A549 (cell line): ENCODE results near the gene GRM4. TPM values are rescaled to one million over a fixed set of nuclear protein-coding genes. Genes with fewer than 3 reads are reported as not detected.

ENCODE experiments used
- ATAC-seq, 2 experiments: fragments of 200-7000 bp in 1 of 2; fragments of >200 bp in 1 of 2; cut with Nextera tagmentation in 1 of 2; cut with Tn5 transposase in 1 of 2; 3 replicates each; pipeline versions ENCODE4 v1.8.0 to v1.9.1; 2018 to 2020; ENCODE audit warnings: mild to moderate bottlenecking in 1 of 2, moderate library complexity in 1 of 2
- CTCF ChIA-PET: fragments of 300-600 bp; sonication (Branson Sonifier 250); formaldehyde crosslinking; extraction: SDS; loops from one replicate; lab custom pipeline; 2021; ENCODE audit warnings: antibody characterized with exemption, inconsistent platforms; lab: Yijun Ruan, JAX
- POLR2A ChIA-PET: fragments of 350-600 bp; formaldehyde crosslinking; extraction: SDS; loops from one replicate; lab custom pipeline; 2021; ENCODE audit warnings: antibody characterized with exemption, inconsistent platforms; lab: Yijun Ruan, JAX
- DNase-seq, 2 experiments: peaks; one replicate each; pipeline versions ENCODE4 v3.0.0 to v3.0.0-alpha.2; 2011 to 2016; ENCODE audit warnings: low read depth in 1 of 2, low spot score in 1 of 2
- FAIRE-seq: peaks from 2 replicates; lab custom pipeline; 2011; peaks lifted over from hg19 to GRCh38; lab: Jason Lieb, UNC
- H3K27ac ChIP-seq, 2 experiments: fragments of >200 bp; sonication (Bioruptor Twin); formaldehyde crosslinking; 3 replicates each; pipeline ENCODE4 v1.5.1; 2016 to 2017
- H3K4me1 ChIP-seq: fragments of >200 bp; sonication (Bioruptor Twin); formaldehyde crosslinking; 3 replicates; pipeline ENCODE4 v1.6.1; 2016
- H3K4me2 ChIP-seq: fragments of >200 bp; sonication (Bioruptor Twin); formaldehyde crosslinking; 3 replicates; pipeline ENCODE4 v1.6.1; 2016
- H3K4me3 ChIP-seq: fragments of >200 bp; sonication (Bioruptor Twin); formaldehyde crosslinking; 3 replicates; pipeline ENCODE4 v1.5.1; 2016
- H3K9me3 ChIP-seq: fragments of >200 bp; sonication (Bioruptor Twin); formaldehyde crosslinking; 3 replicates; pipeline ENCODE4 v1.6.1; 2016
- CHD2 ChIP-seq: fragments of 150-350 bp; IDR thresholded peaks from 2 replicates; pipeline ENCODE4 v1.6.1; 2014; ENCODE audit warnings: low read length; ENCODE audit not compliant: partially characterized antibody
- EP300 ChIP-seq, 2 experiments: fragments of >200 bp; sonication (Bioruptor Twin); formaldehyde crosslinking; IDR thresholded peaks; 2 replicates in 1 of 2; 3 replicates in 1 of 2; pipeline ENCODE4 v1.6.1; 2016 to 2017
- FOSL2 ChIP-seq, 2 experiments: fragments of 450-650 bp in 1 of 2; fragments of >200 bp in 1 of 2; sonication (Bioruptor Twin) in 1 of 2; formaldehyde crosslinking; IDR thresholded peaks; 2 replicates each; pipeline versions ENCODE4 v1.5.0 to v1.6.1; 2016 to 2020; ENCODE audit warnings: mild to moderate bottlenecking in 1 of 2, moderate library complexity in 1 of 2
- HOXA7 ChIP-seq: fragments of 250-450 bp; sonication (Bioruptor Pico); IDR thresholded peaks from 2 replicates; pipeline ENCODE4 v1.5.0; 2020; ENCODE audit warnings: mild to moderate bottlenecking, moderate library complexity
- HOXB13 ChIP-seq: fragments of 250-450 bp; sonication (Bioruptor Pico); IDR thresholded peaks from 2 replicates; pipeline ENCODE4 v1.5.0; 2020; ENCODE audit warnings: low read depth, mild to moderate bottlenecking, moderate library complexity
- JUN ChIP-seq, 2 experiments: fragments of >200 bp; sonication (Bioruptor Twin); formaldehyde crosslinking; IDR thresholded peaks; 2 replicates in 1 of 2; 3 replicates in 1 of 2; pipeline ENCODE4 v1.6.1; 2016 to 2017
- JUNB ChIP-seq: fragments of >200 bp; sonication (Bioruptor Twin); formaldehyde crosslinking; IDR thresholded peaks from 2 replicates; pipeline ENCODE4 v1.6.1; 2016
- KDM1A ChIP-seq: fragments of 200-600 bp; sonication (generic); IDR thresholded peaks from 2 replicates; pipeline ENCODE4 v1.6.1; 2016; ENCODE audit warnings: low read depth, mild to moderate bottlenecking
- MAZ ChIP-seq: fragments of 150-350 bp; IDR thresholded peaks from 2 replicates; pipeline ENCODE4 v1.6.1; 2014; ENCODE audit warnings: antibody characterized with exemption, low read depth, low read length, borderline replicate concordance
- NFE2L2 ChIP-seq: fragments of 150-350 bp; conservative IDR thresholded peaks from 2 replicates; pipeline ENCODE4 v1.6.1; 2014; ENCODE audit warnings: low read length
- PHF8 ChIP-seq: fragments of 200-600 bp; sonication (generic); IDR thresholded peaks from 2 replicates; pipeline ENCODE4 v1.6.1; 2016; ENCODE audit warnings: low read depth, mild to moderate bottlenecking, antibody characterized with exemption, moderate library complexity, borderline replicate concordance
- POLR2A ChIP-seq: IDR thresholded peaks from 2 replicates; pipeline ENCODE4 v1.6.1; 2012; ENCODE audit warnings: mild to moderate bottlenecking, low read length
- POLR2AphosphoS2 ChIP-seq: conservative IDR thresholded peaks from 2 replicates; pipeline ENCODE4 v1.6.1; 2012; ENCODE audit warnings: low read length, improper control_type of control experiment, inconsistent platforms
- RAD21 ChIP-seq, 2 experiments: fragments of >200 bp in 1 of 2; sonication (Bioruptor Twin) in 1 of 2; formaldehyde crosslinking in 1 of 2; IDR thresholded peaks in 1 of 2; conservative IDR thresholded peaks in 1 of 2; 2 replicates in 1 of 2; 3 replicates in 1 of 2; pipeline ENCODE4 v1.6.1; 2012 to 2018; ENCODE audit warnings: inconsistent platforms in 1 of 2
- RARB ChIP-seq: fragments of 250-450 bp; sonication (Bioruptor Pico); IDR thresholded peaks from 2 replicates; pipeline ENCODE4 v1.8.0; 2021; ENCODE audit warnings: mild to moderate bottlenecking, moderate library complexity
- RNF2 ChIP-seq: fragments of 200-600 bp; sonication (generic); IDR thresholded peaks from 2 replicates; pipeline ENCODE4 v1.6.1; 2016; ENCODE audit warnings: low read depth, mild to moderate bottlenecking, antibody characterized with exemption, moderate library complexity, borderline replicate concordance
- TFCP2L1 ChIP-seq: fragments of 250-450 bp; sonication (Bioruptor Pico); IDR thresholded peaks from 2 replicates; pipeline ENCODE4 v1.5.0; 2021; ENCODE audit warnings: mild to moderate bottlenecking
- TP53 ChIP-seq: fragments of 250-450 bp; sonication (Bioruptor Pico); IDR thresholded peaks from 2 replicates; pipeline ENCODE4 v1.5.0; 2021; ENCODE audit warnings: mild to moderate bottlenecking, moderate library complexity
- ZC3H11A ChIP-seq: fragments of 450-650 bp; IDR thresholded peaks from 2 replicates; pipeline ENCODE4 v1.6.1; 2014; ENCODE audit warnings: antibody characterized with exemption, mild to moderate bottlenecking
- ZNF302 ChIP-seq: fragments of 250-450 bp; sonication (Bioruptor Pico); IDR thresholded peaks from 2 replicates; pipeline ENCODE4 v1.9.0; 2021; ENCODE audit warnings: inconsistent platforms, mild to moderate bottlenecking, moderate library complexity
- WGBS: methylation state at CpG from one replicate; pipeline ENCODE4 v1.1.6; 2017; ENCODE audit errors: missing lambda C conversion rate; 5-methylcytosine and 5-hydroxymethylcytosine counted together
- polyA plus RNA-seq, 4 experiments: library from polyadenylated mRNA; depleted of rRNA in 3 of 4; stranded (reverse); fragments of >200 nt; fragmentation: RNase III in 1 of 4; extraction: RNeasy Plus Mini Kit Qiagen cat#74134 plus additional on column Dnase treatment in 1 of 4; gene quantifications; 2 replicates in 3 of 4; 3 replicates in 1 of 4; pipeline ENCODE4 v1.2.3, GENCODE V29; 2011 to 2017
- TF ChIP-seq, protein P1 (sequence below): fragments of >200 bp; sonication (Bioruptor Twin); formaldehyde crosslinking; IDR thresholded peaks from 3 replicates; pipeline ENCODE4 v1.5.1; 2016
- TF ChIP-seq, protein P2 (sequence below): fragments of 150-350 bp; IDR thresholded peaks from 2 replicates; pipeline ENCODE4 v1.6.1; 2014; ENCODE audit warnings: low read depth, mild to moderate bottlenecking, low read length
- TF ChIP-seq, protein P3 (sequence below): fragments of >200 bp; sonication (Bioruptor Twin); formaldehyde crosslinking; IDR thresholded peaks from 2 replicates; pipeline ENCODE4 v1.6.1; 2016
- TF ChIP-seq, protein P4 (sequence below): IDR thresholded peaks from 2 replicates; pipeline ENCODE4 v1.6.1; 2012
- TF ChIP-seq, protein P5 (sequence below): IDR thresholded peaks from 2 replicates; pipeline ENCODE4 v1.6.1; 2012; ENCODE audit warnings: low read depth, borderline replicate concordance

The GRM4 gene
- polyA plus RNA-seq, 2 of the 4 experiments (the other 2 are of a cell fraction): 0.05 TPM

DNA sequence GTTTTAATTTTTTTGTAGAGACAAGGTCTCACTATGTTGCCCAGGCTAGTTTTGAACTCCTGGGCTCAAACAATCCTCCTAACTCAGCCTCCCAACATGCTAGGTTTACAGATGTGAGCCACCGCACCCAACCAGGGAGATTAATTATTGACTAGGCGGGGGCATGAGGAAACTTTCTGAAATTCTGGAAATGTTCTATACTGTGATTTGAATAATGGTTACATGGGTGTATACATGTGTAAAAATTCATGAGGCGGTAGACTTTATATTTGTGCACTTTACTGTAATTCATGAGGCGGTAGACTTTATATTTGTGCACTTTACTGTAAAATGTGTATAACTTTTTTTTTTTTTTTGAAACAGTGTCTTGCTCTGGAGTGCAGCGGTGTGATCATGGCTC, 147.2 kb downstream of the GRM4 start:
- POLR2A ChIA-PET: no interaction called here
- H3K4me1 ChIP-seq: no peaks in the 10 kb centered on the region
- H3K4me2 ChIP-seq: no peak overlapping the region
- WGBS: 67% methylated on average over 5 of the region's 5 CpGs
- no peak overlapping the region for H3K27ac ChIP-seq
- H3K4me3 ChIP-seq: no peak overlapping the region
- CTCF ChIA-PET: interaction anchor here (1.2 to 2.3 kb wide), 2 partner anchors 8 to 157 kb away, joined by 3 to 5 read pairs; no protein-coding TSS in a partner anchor
- DNase-seq (no peak), ATAC-seq (no peak), FAIRE-seq (no peak)
- TF ChIP-seq EP300 (IDR thresholded peaks at IDR 0.05) (no peak), PHF8 (no peak), TFCP2L1 (CRISPR knock-in tag) (no peak), NFE2L2 (no peak), FOSL2 (IDR thresholded peaks at IDR 0.05) (no peak), FOSL2 (CRISPR knock-in tag; IDR thresholded peaks at IDR 0.05) (no peak), HOXB13 (CRISPR knock-in tag) (no peak), MAZ (no peak), ZNF302 (CRISPR knock-in tag) (no peak), TP53 (CRISPR knock-in tag) (no peak), POLR2A (no peak), HOXA7 (CRISPR knock-in tag) (no peak), POLR2AphosphoS2 (no peak), RNF2 (no peak), KDM1A (no peak), RARB (CRISPR knock-in tag) (no peak)
- TF ChIP-seq, protein P1, sequence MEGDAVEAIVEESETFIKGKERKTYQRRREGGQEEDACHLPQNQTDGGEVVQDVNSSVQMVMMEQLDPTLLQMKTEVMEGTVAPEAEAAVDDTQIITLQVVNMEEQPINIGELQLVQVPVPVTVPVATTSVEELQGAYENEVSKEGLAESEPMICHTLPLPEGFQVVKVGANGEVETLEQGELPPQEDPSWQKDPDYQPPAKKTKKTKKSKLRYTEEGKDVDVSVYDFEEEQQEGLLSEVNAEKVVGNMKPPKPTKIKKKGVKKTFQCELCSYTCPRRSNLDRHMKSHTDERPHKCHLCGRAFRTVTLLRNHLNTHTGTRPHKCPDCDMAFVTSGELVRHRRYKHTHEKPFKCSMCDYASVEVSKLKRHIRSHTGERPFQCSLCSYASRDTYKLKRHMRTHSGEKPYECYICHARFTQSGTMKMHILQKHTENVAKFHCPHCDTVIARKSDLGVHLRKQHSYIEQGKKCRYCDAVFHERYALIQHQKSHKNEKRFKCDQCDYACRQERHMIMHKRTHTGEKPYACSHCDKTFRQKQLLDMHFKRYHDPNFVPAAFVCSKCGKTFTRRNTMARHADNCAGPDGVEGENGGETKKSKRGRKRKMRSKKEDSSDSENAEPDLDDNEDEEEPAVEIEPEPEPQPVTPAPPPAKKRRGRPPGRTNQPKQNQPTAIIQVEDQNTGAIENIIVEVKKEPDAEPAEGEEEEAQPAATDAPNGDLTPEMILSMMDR: no peak
- TF ChIP-seq, protein P2, sequence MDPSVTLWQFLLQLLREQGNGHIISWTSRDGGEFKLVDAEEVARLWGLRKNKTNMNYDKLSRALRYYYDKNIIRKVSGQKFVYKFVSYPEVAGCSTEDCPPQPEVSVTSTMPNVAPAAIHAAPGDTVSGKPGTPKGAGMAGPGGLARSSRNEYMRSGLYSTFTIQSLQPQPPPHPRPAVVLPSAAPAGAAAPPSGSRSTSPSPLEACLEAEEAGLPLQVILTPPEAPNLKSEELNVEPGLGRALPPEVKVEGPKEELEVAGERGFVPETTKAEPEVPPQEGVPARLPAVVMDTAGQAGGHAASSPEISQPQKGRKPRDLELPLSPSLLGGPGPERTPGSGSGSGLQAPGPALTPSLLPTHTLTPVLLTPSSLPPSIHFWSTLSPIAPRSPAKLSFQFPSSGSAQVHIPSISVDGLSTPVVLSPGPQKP: no peak
- TF ChIP-seq, protein P3, sequence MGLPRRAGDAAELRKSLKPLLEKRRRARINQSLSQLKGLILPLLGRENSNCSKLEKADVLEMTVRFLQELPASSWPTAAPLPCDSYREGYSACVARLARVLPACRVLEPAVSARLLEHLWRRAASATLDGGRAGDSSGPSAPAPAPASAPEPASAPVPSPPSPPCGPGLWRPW: no peak
- TF ChIP-seq, protein P4, sequence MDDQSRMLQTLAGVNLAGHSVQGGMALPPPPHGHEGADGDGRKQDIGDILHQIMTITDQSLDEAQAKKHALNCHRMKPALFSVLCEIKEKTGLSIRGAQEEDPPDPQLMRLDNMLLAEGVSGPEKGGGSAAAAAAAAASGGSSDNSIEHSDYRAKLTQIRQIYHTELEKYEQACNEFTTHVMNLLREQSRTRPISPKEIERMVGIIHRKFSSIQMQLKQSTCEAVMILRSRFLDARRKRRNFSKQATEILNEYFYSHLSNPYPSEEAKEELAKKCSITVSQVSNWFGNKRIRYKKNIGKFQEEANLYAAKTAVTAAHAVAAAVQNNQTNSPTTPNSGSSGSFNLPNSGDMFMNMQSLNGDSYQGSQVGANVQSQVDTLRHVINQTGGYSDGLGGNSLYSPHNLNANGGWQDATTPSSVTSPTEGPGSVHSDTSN: no peak
- TF ChIP-seq, protein P5, sequence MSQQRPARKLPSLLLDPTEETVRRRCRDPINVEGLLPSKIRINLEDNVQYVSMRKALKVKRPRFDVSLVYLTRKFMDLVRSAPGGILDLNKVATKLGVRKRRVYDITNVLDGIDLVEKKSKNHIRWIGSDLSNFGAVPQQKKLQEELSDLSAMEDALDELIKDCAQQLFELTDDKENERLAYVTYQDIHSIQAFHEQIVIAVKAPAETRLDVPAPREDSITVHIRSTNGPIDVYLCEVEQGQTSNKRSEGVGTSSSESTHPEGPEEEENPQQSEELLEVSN: no peak
- H3K9me3 ChIP-seq: no peaks in the 10 kb centered on the region

DNA sequence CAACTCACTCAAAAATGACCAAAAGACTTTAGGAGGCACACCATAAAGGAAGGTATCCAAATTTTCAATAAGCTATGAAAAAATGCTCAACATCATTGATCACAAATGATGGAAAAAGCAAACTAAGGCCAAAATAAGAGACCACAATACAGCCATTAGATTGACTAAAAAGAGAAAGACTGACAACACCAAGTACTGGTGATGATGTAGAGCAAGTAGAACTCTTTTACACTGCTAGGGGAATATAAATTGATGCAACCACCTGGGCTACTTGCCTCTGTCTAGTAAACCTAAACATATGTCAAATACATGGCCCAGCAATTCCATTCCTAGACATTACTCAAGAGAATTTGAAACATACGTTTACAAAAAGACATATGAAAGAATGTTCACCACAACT, 148.6 kb downstream of the GRM4 start:
- no peak overlapping the region for H3K27ac ChIP-seq
- H3K4me1 ChIP-seq: no peaks in the 10 kb centered on the region
- no peaks in the 10 kb centered on the region for H3K9me3 ChIP-seq
- no peak overlapping the region for H3K4me2 ChIP-seq
- H3K4me3 ChIP-seq: no peak overlapping the region
- CTCF ChIA-PET: interaction anchor here (1.0 kb wide), 1 partner anchor 30 kb away, joined by 3 read pairs; no protein-coding TSS in a partner anchor
- POLR2A ChIA-PET: no interaction called here
- DNase-seq (no peak), ATAC-seq (no peak)
- 64% methylated on average over 1 of the region's 1 CpG for WGBS
- no peak for TF ChIP-seq TP53 (CRISPR knock-in tag)
- TF ChIP-seq CHD2: no peak
- no peak for TF ChIP-seq FOSL2 (IDR thresholded peaks at IDR 0.05)
- no peak for TF ChIP-seq FOSL2 (CRISPR knock-in tag; IDR thresholded peaks at IDR 0.05)
- no peak for TF ChIP-seq POLR2AphosphoS2
- TF ChIP-seq POLR2A: no peak
- TF ChIP-seq RAD21 (conservative IDR thresholded peaks at IDR 0.05 in 1 of 2, IDR thresholded peaks at IDR 0.05 in 1 of 2): no peak
- no peak for TF ChIP-seq JUNB
- no peak for TF ChIP-seq ZC3H11A
- no peak for TF ChIP-seq JUN (IDR thresholded peaks at IDR 0.05)
- TF ChIP-seq TFCP2L1 (CRISPR knock-in tag): no peak
- TF ChIP-seq KDM1A: no peak
- TF ChIP-seq RARB (CRISPR knock-in tag): no peak
- TF ChIP-seq, all 56 proteins: peak for 0
- FAIRE-seq: no peak
